NCI-H2227 (cell line): Measurements from ENCODE around the gene AEBP2.

Experiments used
- DNase-seq: peaks from one replicate; lab custom pipeline; 2025; ENCODE audit not compliant: unreplicated experiment; lab: John Stamatoyannopoulos, UW

AEBP2 gene

DNA sequence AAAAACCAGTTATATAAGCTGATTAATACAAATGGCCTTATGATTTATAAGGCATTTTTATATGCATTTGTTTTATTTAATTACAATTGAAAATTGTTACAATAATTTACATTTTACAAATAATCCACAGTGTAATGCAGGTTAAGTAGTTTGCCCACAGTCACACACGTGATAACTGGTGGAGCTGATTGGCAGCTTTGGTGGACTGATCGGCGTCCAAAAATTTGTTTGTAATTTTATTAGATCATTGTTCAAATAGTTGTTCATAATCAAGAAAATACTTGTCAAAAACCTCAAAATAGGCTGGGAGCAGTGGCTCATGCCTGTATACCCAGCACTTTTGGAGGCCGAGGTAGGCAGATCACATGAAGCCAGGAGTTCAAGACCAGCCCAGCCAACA, 59.7 kb downstream of the AEBP2 start:
- no peak for DNase-seq

DNA sequence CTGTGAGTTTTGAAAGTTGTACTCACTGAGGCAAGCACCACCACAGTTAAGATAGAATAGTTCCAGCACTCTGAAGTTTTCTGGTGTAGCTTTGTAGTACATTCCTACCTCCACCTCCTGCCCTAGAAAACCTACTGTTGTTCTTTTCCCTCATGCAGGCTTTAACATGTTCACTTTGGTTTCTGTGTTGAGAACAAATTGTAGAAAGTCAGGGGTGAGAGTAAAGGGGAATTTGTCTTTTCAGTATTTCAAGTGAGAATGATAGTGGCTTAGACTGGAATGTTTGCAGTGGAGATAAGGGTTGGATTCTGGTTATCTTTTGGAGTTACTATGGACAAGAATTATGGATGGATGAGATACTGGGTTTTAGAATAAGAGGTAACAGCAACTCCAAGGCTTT, 67.2 kb downstream of the AEBP2 start:
- no peak for DNase-seq

DNA sequence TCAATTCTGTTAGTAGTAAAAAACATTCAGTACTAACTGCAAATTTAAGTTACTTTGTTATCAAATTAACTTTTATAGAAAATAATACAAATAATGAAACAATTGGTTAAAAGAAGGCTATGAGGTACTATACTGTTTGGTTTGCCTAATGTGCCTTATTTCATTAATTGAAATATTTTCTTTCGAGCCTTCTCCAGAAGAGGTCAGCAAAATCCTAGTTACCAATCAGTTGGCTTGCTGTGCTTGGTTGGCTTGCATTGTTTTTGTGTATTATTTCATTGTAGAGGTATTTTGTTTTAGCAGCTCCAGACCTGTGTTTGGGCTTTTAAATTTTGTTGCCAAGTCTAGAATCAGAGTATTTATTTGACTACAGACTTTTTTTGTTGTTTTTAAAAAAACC, 68.5 kb downstream of the AEBP2 start:
- DNase-seq: no peak

DNA sequence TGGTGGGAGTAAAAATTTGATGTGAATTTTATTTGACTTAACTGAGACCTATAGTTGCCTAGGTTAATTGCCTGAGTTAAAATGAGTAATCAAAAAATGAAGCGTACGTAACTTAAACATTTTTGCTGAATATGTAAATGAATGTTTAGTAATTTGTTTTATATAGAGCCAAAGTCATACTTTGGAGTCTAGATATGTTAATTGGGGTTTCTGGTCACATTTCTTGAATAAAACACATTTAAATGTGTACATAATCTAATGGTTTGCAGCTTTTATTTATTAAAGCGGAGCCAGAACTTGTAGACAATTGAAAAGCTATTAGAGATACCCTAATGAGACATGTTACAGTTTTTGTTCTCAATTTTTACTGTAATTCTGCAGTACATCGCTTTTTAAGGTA, 71.2 kb downstream of the AEBP2 start:
- no peak for DNase-seq

DNA sequence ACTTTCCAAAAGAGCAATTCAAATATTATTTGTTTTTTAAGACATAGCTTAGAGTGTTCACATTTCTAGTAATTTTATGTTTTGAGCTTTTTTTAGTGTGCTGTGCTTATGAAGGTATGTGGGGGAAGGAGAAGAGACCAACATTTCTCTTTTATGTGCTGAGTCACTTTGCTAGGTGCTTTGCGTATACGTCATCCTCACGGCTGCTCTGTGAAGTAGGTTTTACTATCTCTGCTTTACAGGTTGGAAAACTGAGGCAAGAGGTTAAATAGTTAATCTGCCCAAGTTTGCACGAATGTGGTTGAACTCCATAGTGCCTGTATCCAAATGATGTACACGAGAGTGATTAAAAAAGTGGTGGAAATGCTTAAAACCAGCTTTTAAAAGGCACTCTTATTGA, 75.9 kb downstream of the AEBP2 start:
- no peak for DNase-seq

DNA sequence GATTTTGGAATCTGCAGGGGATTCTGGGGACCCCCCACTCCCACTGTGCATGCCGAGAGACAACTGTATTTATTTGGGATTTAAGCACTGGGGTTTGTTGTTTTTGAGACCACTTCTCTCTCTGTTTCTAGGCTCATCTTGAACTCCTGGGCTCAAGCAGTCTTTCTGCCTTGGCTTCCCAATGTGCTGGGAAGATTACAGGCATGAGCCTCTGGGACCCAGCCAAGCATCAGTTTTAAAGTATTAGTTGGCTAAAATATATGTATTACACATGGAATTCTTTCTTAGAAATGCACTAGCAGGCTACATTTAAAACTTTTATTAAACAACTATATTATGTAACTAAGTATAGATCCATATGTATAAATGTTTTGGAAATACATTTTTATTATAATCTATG, 78.3 kb downstream of the AEBP2 start:
- no peak for DNase-seq

DNA sequence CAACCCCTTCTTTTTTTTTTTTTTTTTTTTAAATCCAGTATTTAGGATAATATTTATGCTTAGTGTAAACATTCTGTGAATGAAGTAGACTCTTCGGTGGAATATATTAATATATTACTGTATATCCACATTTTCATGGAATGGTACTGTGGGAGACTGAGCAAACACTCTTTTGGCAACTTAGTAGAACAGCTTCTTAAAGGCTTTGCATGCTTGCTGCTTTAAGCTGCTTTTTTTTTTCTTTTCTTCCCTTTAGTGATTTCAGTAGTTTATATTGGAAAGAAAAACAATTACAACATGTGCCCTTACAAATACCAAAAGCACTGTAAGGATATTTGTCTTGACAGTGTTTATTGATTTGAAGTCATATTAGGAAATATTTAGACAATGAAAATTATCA, 78.9 kb downstream of the AEBP2 start:
- DNase-seq: no peak

DNA sequence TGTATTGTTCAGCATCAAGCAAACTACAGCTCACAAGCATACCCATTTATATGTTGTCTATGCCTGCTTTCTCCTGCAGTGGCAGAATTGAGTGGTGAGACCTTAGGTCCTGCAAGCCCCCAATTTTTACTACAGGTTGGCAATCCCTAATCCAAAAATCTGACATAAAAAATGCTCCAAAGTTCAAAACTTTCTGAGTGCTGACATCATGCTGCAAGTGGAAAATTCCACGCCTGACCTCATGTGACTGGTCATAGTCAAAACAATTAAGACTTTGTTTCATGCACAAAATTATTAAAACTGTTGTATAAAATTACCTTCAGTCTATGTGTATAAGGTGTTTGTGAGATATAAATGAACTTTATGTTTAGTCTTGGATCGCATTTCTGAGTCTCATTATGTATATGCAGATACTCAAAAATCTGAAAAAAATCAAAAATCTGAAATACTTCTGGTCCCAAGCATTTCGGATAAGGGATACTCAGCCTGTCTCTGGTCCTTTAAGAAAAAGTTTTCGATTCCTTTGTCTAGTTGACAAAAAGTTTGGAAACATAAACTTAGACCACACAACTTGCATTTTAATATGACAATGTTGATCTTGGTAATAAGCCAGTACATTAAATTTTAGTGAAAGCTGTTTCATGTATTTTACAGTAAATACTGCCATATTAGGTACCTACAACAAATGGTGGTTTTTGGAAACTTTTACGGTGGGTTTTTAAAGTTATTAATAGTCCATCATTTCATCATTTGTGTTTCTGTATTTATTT, 81.5 kb downstream of the AEBP2 start:
- DNase-seq: no peak

DNA sequence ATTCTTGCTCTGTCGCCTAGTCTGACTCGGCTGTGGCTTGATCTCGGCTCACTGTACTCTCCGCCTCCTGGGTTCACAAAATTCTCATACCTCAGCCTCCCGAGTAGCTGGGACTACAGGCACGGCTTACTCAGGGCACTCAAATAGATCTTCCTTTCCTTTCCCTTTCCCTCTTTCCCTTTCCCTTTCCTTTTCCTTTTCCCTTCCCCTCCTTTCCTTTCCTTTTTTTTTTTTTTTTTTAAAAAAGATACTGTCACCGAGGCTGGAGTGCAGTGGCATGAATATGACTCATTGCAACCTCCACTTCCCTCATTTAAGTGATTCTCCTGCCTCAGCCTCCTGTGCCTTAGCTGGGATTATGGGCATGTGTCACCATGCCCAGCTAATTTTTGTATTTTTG, 86.0 kb downstream of the AEBP2 start:
- no peak for DNase-seq

DNA sequence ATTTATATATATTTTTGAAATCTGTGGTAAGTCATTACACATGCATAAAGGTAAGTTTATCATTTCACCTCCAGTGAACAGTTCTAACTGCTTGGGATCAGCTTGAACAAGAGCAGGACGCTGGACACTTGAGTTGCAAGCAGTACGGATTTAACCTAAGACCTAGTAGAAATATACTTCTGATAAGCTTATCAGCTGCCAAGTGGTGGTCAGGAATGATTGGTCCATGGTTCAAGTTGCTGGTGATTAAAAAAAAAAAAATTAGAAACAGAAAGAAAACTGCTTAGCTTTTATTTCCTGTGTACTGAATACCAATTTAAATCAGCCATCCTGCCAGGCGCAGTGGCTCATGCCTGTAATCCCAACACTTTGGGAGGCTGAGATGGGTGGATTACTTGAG, 88.6 kb downstream of the AEBP2 start:
- no peak for DNase-seq

DNA sequence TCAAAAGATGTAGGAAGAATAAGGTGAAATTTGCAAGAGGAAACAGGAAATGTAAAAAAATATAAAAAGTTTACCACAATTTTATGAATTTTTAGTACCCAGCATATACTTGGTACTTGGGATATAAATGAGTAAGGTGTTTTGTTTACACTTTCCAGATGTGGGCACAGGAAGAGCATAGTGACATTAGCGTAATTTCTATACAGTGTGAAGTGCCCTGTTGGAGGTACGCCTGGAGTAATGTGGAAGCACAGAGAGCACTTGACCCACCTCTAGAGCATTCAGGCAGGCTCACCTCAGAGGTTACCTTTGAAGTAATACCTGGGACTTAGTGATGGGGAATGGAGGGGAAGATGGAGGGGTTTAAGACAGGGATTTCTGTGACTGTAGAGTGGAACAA, 89.5 kb downstream of the AEBP2 start:
- DNase-seq: no peak

DNA sequence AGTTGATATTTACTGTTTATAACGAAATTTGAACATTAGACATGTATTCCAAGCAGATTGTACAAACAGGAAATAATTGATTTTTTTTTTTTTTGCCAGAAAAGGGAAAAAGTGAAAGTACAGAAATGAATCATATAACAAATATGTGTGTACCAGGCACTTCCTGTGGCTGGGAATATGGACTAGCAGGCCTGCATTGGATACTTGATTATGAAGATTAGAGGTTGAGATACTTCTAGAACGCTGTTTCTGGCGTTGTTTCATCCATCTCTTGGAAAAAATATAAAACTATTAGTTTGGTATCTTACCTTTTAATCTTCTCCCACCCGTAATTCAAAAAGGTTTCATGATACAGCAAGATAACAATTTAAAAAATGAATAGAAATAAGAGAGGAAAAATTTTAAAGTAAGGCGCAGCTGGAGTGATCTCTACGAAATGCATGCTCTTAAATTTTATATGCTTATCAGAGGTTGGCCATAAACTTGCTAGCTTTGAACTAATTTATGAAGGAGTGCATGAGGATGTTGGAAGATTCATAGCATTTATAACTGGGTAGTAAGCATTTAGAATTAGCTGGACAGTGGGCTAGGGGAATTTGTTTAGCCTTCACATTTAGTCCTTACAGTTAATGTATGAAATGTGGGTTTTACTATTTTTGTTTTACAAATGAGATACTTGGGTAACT, 90.8 kb downstream of the AEBP2 start:
- no peak for DNase-seq

DNA sequence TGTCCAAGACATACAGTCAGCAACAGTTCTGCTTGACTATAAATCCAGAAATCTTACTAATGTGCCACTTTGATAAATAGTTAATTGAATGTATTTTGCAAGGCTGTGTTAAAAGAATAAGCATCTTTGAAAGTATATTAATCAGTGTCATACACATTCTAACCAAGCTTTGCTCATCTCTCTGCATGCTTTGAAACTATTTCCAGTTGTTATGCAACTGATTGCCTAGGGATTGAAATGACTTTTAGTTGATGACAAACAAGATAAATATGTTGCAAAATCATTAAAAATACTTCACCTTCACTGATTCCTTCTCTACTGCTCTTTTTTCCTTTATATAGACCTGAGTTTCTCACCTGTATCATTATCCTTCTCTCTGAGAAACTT, 91.3 kb downstream of the AEBP2 start:
- DNase-seq: no peak

DNA sequence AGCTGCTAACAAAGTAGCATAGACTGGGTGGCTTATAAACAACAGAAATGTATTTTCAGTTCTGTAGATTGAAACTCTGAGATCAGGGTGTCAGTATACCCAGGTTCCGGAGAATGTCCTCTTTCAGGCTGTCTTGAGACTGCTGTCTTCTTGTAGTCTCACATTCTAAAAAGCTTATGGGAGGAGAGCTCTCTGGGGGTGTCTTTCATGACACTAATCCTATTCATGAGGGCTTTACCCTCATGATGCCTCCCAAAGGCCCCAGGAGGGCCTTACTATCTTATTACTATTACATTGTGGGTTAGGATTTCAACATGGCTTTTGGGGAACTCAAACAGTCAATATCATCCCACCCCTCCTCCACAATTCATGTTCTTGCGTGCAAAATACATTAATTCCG, 94.3 kb downstream of the AEBP2 start:
- DNase-seq: no peak

DNA sequence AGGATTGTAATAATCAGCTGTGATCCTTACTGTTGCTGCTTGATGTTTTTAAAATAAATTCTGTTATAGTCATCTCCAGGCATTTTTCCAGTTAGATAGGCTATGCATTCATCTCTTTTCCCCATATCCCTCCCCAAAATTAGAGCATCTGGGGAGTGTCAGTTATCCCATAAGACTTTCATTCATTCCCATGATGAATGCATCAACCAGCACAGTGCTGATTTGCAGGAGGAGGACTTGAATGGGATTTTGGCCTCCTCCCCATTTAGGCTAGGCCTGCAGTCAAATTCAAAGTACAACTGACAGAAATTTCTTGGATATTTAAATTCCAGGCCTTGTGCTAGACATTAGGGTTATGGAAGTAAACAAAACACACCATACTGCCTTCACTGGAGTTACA, 99.8 kb downstream of the AEBP2 start:
- no peak for DNase-seq

DNA sequence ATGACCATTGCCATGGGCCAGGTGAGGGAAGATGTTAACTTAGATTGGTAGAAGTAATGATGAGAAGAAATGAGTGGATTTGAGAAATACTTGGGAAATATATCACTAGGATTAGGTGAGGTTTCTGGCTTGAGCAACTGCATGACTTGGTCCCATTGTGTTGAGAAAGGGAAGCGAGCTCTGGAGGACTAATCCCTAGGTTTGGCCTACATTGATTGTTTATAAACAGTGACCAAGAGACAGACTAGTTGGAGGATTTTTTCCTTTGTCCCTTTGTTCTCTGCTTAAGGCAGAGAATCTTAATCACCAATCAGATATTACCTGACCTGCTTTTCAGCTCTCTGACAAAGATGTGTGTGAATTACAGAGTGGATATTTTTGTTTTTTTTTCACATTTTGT, 100.5 kb downstream of the AEBP2 start:
- DNase-seq: no peak

DNA sequence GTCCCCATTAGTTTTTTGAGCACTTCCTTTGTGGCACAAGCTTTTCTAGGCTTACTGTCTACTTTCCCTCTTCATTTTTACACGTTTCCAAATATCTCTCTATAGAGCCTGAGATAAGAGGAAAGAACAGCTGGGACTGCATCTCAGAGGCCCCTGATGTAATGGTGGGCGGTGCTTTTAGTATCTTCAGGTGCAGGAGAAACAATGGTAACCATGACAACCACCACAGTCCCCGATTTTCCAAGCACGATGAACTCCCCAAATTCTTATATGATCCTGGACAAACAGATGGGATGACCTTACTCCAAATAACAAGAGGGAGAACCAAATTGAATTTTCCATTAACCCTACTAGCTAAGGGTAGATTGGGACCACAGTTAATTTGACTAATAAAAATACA, 103.3 kb downstream of the AEBP2 start:
- no peak for DNase-seq

DNA sequence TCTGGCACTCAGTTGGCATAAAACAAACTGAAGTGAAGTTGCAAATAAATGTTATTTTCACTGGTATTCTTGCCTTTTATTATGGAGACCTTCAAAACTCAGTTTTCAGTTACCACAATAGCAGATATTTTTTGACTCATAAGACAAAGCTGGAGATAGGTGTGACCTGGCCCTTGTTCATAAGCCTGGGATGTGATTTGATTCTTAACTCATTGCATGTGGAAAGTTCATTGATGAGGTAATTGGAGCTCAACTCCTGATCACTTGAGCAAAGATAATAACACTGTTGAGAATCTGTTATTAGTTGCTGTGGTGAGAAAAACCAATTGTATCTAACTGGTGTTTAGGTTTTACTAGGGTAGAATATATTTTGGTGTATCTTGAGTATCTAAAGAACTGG, 105.1 kb downstream of the AEBP2 start:
- DNase-seq: no peak

DNA sequence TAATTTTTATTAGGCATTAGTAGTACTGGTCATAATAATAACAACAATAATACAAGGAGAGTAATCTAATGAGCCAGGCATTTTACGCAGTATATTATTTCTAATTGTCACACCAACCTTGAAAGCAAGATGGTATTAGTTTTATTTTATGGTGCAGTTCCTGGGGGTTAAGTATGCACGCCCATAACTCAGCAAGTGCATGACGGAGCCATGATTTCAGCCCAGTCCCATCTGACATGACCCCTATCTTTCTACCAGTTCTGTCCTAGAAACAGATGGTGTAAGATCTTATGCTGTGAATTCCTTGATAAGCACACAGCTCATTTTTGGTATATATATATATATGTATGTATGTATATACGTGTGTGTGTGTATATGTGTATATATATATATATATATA, 106.0 kb downstream of the AEBP2 start:
- no peak for DNase-seq

DNA sequence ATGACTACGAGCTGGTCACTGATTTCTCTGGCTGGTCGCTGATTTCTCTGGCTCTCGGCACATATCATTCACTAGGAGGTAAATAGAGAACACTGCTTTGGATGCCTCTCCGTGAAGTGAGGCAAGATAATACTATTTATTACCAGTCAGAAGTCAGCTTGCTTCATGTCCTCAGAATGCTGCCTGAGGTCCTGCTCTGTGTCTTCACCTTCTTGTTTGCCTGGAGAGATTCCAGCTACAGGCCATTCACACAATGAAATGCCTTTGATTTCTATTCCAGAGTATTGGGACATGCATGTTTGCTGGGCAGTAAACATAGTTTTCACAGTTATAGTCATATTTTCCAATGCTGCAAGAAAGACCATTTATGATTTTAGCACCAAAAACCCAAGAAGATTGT, 106.7 kb downstream of the AEBP2 start:
- DNase-seq: no peak

DNA sequence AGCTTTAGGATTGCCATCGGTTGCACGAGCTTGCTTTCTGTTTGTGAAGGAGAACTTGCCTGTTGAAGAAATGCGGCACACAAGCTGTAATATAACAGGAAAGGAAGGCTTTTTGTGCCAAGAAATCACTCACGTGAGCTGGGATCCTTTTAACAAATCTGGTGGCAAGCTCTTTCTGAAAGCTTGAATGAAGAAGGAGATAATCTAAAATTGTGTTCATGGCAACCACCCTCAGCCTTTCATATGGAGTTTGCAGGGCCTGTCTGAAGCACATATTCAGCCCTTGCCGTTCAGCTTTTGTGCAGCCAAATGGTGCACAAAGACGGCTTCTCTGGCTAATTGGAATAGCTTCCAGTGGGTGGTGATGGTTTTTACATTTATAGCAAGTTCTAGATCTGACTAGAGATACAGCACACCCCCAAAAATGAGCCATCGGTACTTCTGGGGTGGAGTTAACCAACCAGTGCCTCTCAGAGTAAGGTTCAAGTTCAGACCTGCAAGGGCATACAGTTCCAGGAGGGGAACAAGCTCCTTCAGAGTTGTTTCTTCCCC, 107.4 kb downstream of the AEBP2 start:
- DNase-seq: no peak

DNA sequence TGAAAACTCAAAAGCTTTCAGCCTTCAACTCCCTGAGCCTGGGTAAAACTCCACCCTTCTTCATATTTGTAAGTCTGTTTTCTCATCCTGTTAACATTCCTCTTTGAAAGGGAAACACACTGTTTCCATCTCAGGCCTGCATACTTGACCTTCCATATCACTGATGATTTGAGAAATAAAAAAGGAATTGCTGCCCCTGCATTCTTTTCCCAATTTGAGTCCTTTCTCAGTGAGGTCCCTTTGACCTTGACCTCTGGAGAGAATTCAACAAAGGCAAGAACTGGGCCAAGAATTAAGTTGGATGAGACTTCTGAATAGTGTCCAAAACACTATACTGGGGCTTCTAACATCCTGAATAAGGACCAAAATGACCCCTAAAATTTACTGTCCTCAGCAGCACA, 108.0 kb downstream of the AEBP2 start:
- DNase-seq: no peak

DNA sequence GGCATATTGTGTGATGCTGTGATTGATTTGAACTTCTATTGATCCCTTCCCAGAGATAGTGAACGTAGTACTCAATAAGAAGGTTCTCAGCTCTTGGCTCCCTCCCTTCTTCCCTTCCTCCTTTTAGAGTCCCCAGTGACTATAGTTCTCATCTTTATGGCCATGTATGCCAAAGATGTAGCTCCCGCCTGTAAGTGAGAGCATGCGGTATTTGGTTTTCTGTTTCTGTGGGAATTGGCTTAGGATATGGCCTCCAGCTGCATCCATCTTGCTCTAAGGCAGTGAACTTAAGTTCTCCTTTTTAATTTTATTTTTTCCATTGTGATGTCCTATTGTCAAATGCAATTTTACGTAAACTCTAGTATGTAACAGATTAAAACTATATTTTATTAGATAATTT, 109.5 kb downstream of the AEBP2 start:
- no peak for DNase-seq
